HG03342 (cell line): Measurements from ENCODE around the gene PAK1.
"Not testable (repeated sequence)": the region's sequence is repeated elsewhere in the genome, so short reads cannot be mapped to it uniquely, and the experiment has no call there.

Experiments used
- ATAC-seq: cut with Tn5 transposase; IDR thresholded peaks from one replicate; pipeline ENCODE4 v1.9.1; 2021; ENCODE audit warnings: mild to moderate bottlenecking, moderate library complexity; ENCODE audit not compliant: unreplicated experiment

PAK1 gene

GRCh38 chr11:77312107-77312506, 161.8 kb downstream of the PAK1 start:
- no peak for ATAC-seq

GRCh38 chr11:77311701-77312100, 162.2 kb downstream of the PAK1 start:
- no peak for ATAC-seq

GRCh38 chr11:77310721-77311120, 163.2 kb downstream of the PAK1 start:
- no peak for ATAC-seq

GRCh38 chr11:77309401-77310085, 164.4 kb downstream of the PAK1 start:
- no peak for ATAC-seq

GRCh38 chr11:77308838-77309237, 165.1 kb downstream of the PAK1 start:
- no peak for ATAC-seq

- ATAC-seq, result no peak
Measured at GRCh38 chr11:77303328-77303727, 170.6 kb downstream of the PAK1 start.

- no peak for ATAC-seq
Measured at GRCh38 chr11:77302752-77303151, 171.1 kb downstream of the PAK1 start.

GRCh38 chr11:77301510-77301909, 172.4 kb downstream of the PAK1 start, which contains the start of gene GDPD4:
TSS of gene GDPD4 (minus strand) at chr11:77301686. CDS start at chr11:77285137, 16,549 bp downstream.
- no peak for ATAC-seq

GRCh38 chr11:77300695-77301094, 173.2 kb downstream of the PAK1 start:
- ATAC-seq, result no peak

GRCh38 chr11:77300028-77300427, 173.9 kb downstream of the PAK1 start:
- ATAC-seq, result not testable (repeated sequence)

- ATAC-seq, result no peak
Measured at GRCh38 chr11:77299528-77299993, 174.3 kb downstream of the PAK1 start.

GRCh38 chr11:77294040-77294439, 179.9 kb downstream of the PAK1 start:
- ATAC-seq, result no peak

- ATAC-seq, result no peak
Measured at GRCh38 chr11:77289737-77290136, 184.2 kb downstream of the PAK1 start.

- no peak for ATAC-seq
Measured at GRCh38 chr11:77287615-77288273, 186.2 kb downstream of the PAK1 start.

GRCh38 chr11:77287136-77287535, 186.8 kb downstream of the PAK1 start:
- ATAC-seq, result no peak

- no peak for ATAC-seq
Measured at GRCh38 chr11:77284476-77285468, 189.1 kb downstream of the PAK1 start.

- no peak for ATAC-seq
Measured at GRCh38 chr11:77283101-77283500, 190.8 kb downstream of the PAK1 start.

GRCh38 chr11:77278595-77279506, 195.0 kb downstream of the PAK1 start:
- ATAC-seq, result no peak

- ATAC-seq, result no peak
Measured at GRCh38 chr11:77276271-77276670, 197.6 kb downstream of the PAK1 start.
